Measurements from ENCODE around the gene LIN28B. TPM values are rescaled to one million over a fixed set of nuclear protein-coding genes. Genes with fewer than 3 reads are reported as not detected.

Gene LIN28B
- total RNA-seq, 1 experiment from 2014 or later = 21.6 TPM

GRCh38 chr6:105111105-105111504 lies 154.2 kb downstream of the LIN28B start:
- no peak for TF ChIP-seq CTCF (conservative IDR thresholded peaks at IDR 0.05; ENCODE audit: low read depth, low read length)
- no peak for TF ChIP-seq EZH2 (IDR thresholded peaks at IDR 0.05; ENCODE audit: borderline replicate concordance, low read depth, low read length, poor library complexity, severe bottlenecking)
- Histone ChIP-seq H3K27me3 (replicated peaks; ENCODE audit: insufficient read depth, low read depth, low read length, poor library complexity) (no peaks in the 10 kb centered on the region), H3K27ac (ENCODE audit: low read depth, low read length, poor library complexity, severe bottlenecking) (no peak overlapping the region), H3K9me3 (ENCODE audit: low read depth, low read length, poor library complexity, severe bottlenecking) (no peaks in the 10 kb centered on the region), H3K36me3 (ENCODE audit: insufficient read depth, low read length, poor library complexity, severe bottlenecking) (no peaks in the 10 kb centered on the region), H3K4me3 (ENCODE audit: low read depth, low read length, poor library complexity, severe bottlenecking) (no peak overlapping the region), H3K4me1 (ENCODE audit: insufficient read depth, low read length, poor library complexity, severe bottlenecking) (no peaks in the 10 kb centered on the region)
- CTCF ChIA-PET = no interaction called here
- POLR2A ChIA-PET (ENCODE audit: low non-redundant PET) = no interaction called here
- intact Hi-C loops (cut with micrococcal nuclease; ENCODE audit: unreplicated experiment) = no loop called here
- no peak for DNase-seq (ENCODE audit: low spot score)
- BruUV-seq (replicated peaks) = no TSS peak

- Histone ChIP-seq H3K27ac (ENCODE audit: low read depth, low read length, poor library complexity, severe bottlenecking) (no peak overlapping the region), H3K4me3 (ENCODE audit: low read depth, low read length, poor library complexity, severe bottlenecking) (no peak overlapping the region), H3K27me3 (replicated peaks; ENCODE audit: insufficient read depth, low read depth, low read length, poor library complexity) (no peaks in the 10 kb centered on the region), H3K9me3 (ENCODE audit: low read depth, low read length, poor library complexity, severe bottlenecking) (no peaks in the 10 kb centered on the region), H3K4me1 (ENCODE audit: insufficient read depth, low read length, poor library complexity, severe bottlenecking) (no peaks in the 10 kb centered on the region), H3K36me3 (ENCODE audit: insufficient read depth, low read length, poor library complexity, severe bottlenecking) (no peaks in the 10 kb centered on the region)
- intact Hi-C loops (cut with micrococcal nuclease; ENCODE audit: unreplicated experiment) = no loop called here
- DNase-seq (ENCODE audit: low spot score) = no peak
- TF ChIP-seq EZH2 (IDR thresholded peaks at IDR 0.05; ENCODE audit: borderline replicate concordance, low read depth, low read length, poor library complexity, severe bottlenecking) (no peak), CTCF (conservative IDR thresholded peaks at IDR 0.05; ENCODE audit: low read depth, low read length) (no peak)
- no TSS peak for BruUV-seq (replicated peaks)
- ChIA-PET POLR2A (ENCODE audit: low non-redundant PET) (no interaction called here), CTCF (no interaction called here)
Measured at GRCh38 chr6:105111871-105112270, 155.0 kb downstream of the LIN28B start.

GRCh38 chr6:105112577-105112976 lies 155.7 kb downstream of the LIN28B start:
- no peak overlapping the region for H3K27ac ChIP-seq (ENCODE audit: low read depth, low read length, poor library complexity, severe bottlenecking)
- no peak for DNase-seq (ENCODE audit: low spot score)
- no peak overlapping the region for H3K4me3 ChIP-seq (ENCODE audit: low read depth, low read length, poor library complexity, severe bottlenecking)
- intact Hi-C loops (cut with micrococcal nuclease; ENCODE audit: unreplicated experiment) = no loop called here
- H3K36me3 ChIP-seq (ENCODE audit: insufficient read depth, low read length, poor library complexity, severe bottlenecking) = no peaks in the 10 kb centered on the region
- no peaks in the 10 kb centered on the region for H3K4me1 ChIP-seq (ENCODE audit: insufficient read depth, low read length, poor library complexity, severe bottlenecking)
- H3K9me3 ChIP-seq (ENCODE audit: low read depth, low read length, poor library complexity, severe bottlenecking) = no peaks in the 10 kb centered on the region
- ChIA-PET CTCF (no interaction called here), POLR2A (ENCODE audit: low non-redundant PET) (no interaction called here)
- no peaks in the 10 kb centered on the region for H3K27me3 ChIP-seq (replicated peaks; ENCODE audit: insufficient read depth, low read depth, low read length, poor library complexity)
- TF ChIP-seq CTCF (conservative IDR thresholded peaks at IDR 0.05; ENCODE audit: low read depth, low read length) (0 out of 2 replicates have a peak, but pooled peaks have one; percentile 12), EZH2 (IDR thresholded peaks at IDR 0.05; ENCODE audit: borderline replicate concordance, low read depth, low read length, poor library complexity, severe bottlenecking) (no peak)
- BruUV-seq (replicated peaks) = no TSS peak
